T-cell (primary cell): ENCODE data around the gene PEX11G. TPM values are rescaled to one million over a fixed set of nuclear protein-coding genes. Genes with fewer than 3 reads are reported as not detected.

ENCODE experiments used
- ATAC-seq, 4 experiments: fragments of 200-7000 bp in 3 of 4; fragments of 150-1000 bp in 1 of 4; cut with Tn5 transposase; replicated peaks in 1 of 4; 1 replicate in 3 of 4; 2 replicates in 1 of 4; pipeline ENCODE4 v1.10.0; 2021; ENCODE audit warnings: moderate library complexity in 3 of 4, mild to moderate bottlenecking in 2 of 4, moderate number of reproducible peaks in 1 of 4
- CTCF ChIA-PET, 2 donors: fragments of 300-600 bp; sonication (Branson Sonifier 250); formaldehyde crosslinking; loops; one replicate each; lab custom pipeline; 2022; ENCODE audit warnings: antibody characterized with exemption in 2 of 2; lab: Charles Lee
- POLR2A ChIA-PET, 2 donors: fragments of 300-600 bp; sonication (Branson Sonifier 250); formaldehyde crosslinking; loops; one replicate each; lab custom pipeline; 2022; ENCODE audit warnings: antibody characterized with exemption in 2 of 2; lab: Charles Lee
- DNase-seq, 35 experiments: peaks; one replicate each; pipeline versions ENCODE4 v3.0.0 to v3.0.0-alpha.2; 2013 to 2023
- H3K27ac ChIP-seq: one replicate; pipeline ENCODE4 v1.5.1; 2013; ENCODE audit warnings: low read length
- H3K27me3 ChIP-seq, 2 experiments: replicated peaks in 1 of 2; 1 replicate in 1 of 2; 2 replicates in 1 of 2; pipeline versions ENCODE4 v1.6.1 to v1.7.0; 2013; ENCODE audit warnings: low read length in 1 of 2, mixed read lengths in 1 of 2; ENCODE audit not compliant: control insufficient read depth in 2 of 2, insufficient read depth in 2 of 2; ENCODE audit errors: extremely low read depth in 1 of 2
- H3K36me3 ChIP-seq, 2 donors: 1 replicate in 1 of 2; 2 replicates in 1 of 2; pipeline versions ENCODE4 v1.6.1 to v1.7.0; 2013; ENCODE audit warnings: low read length in 1 of 2; ENCODE audit not compliant: control insufficient read depth in 2 of 2, insufficient read depth in 1 of 2; ENCODE audit errors: extremely low read depth in 1 of 2
- H3K4me1 ChIP-seq, 2 experiments: 1 replicate in 1 of 2; 2 replicates in 1 of 2; pipeline versions ENCODE4 v1.6.1 to v1.7.0; 2013; ENCODE audit warnings: low read length in 2 of 2, mixed read lengths in 1 of 2; ENCODE audit not compliant: insufficient read depth in 2 of 2, control insufficient read depth in 1 of 2; ENCODE audit errors: extremely low read depth in 1 of 2
- H3K4me3 ChIP-seq, 2 donors: 1 replicate in 1 of 2; 2 replicates in 1 of 2; pipeline versions ENCODE4 v1.5.1 to v1.7.0; 2013; ENCODE audit warnings: mild to moderate bottlenecking in 2 of 2, low read length in 1 of 2, moderate library complexity in 1 of 2; ENCODE audit not compliant: control insufficient read depth in 1 of 2; ENCODE audit errors: extremely low read depth in 1 of 2
- H3K9me3 ChIP-seq: 2 replicates; pipeline ENCODE4 v1.7.0; 2013
- H3K27ac Mint-ChIP-seq, 2 donors: one replicate each; pipeline ENCODE4 v1.8.0; 2020 to 2021; ENCODE audit warnings: mild to moderate bottlenecking in 2 of 2, mixed read lengths in 2 of 2
- H3K27me3 Mint-ChIP-seq, 2 donors: one replicate each; pipeline ENCODE4 v1.8.0; 2021 to 2022; ENCODE audit warnings: mixed read lengths in 2 of 2
- H3K36me3 Mint-ChIP-seq: one replicate; pipeline ENCODE4 v1.8.0; 2021; ENCODE audit warnings: mixed read lengths
- H3K4me1 Mint-ChIP-seq, 3 donors: one replicate each; pipeline ENCODE4 v1.8.0; 2020 to 2022; ENCODE audit warnings: mixed read lengths in 3 of 3, mild to moderate bottlenecking in 1 of 3
- H3K4me3 Mint-ChIP-seq, 3 donors: one replicate each; pipeline ENCODE4 v1.8.0; 2020 to 2022; ENCODE audit warnings: mild to moderate bottlenecking in 3 of 3, mixed read lengths in 3 of 3, moderate library complexity in 3 of 3
- H3K9me3 Mint-ChIP-seq, 3 donors: one replicate each; pipeline ENCODE4 v1.8.0; 2020 to 2022; ENCODE audit warnings: mixed read lengths in 3 of 3
- WGBS: methylation state at CpG from one replicate; pipeline ENCODE4 v1.1.5; 2013; ENCODE audit warnings: missing lambda C conversion rate; ENCODE audit not compliant: insufficient coverage; 5-methylcytosine and 5-hydroxymethylcytosine counted together
- total RNA-seq, 35 experiments: library from RNA in 6 of 35; stranded (reverse) in 6 of 35; fragments of 120-200 nt in 1 of 35; gene quantifications; one replicate each; pipeline versions ENCODE4 v1.2.1 to v1.2.4 and lab custom pipeline; 2013 to 2026

PEX11G gene
- total RNA-seq, 5 donors from 2014 or later (not counting 1 experiment from before 2014, with no cell fraction given): 0.35 to 1.1 (median 0.67) TPM; not detected in 1

- no peak overlapping the region for H3K4me3 ChIP-seq
- H3K9me3 Mint-ChIP-seq: no peaks in the 10 kb centered on the region
- peaks cover 17% of the 10 kb centered on the region for H3K36me3 Mint-ChIP-seq
- 93% methylated on average over 5 of the region's 8 CpGs for WGBS
- no peak for DNase-seq
- no peaks in the 10 kb centered on the region for H3K27me3 Mint-ChIP-seq
- peaks cover 4 to 65% of the 10 kb centered on the region in 2 donors for H3K36me3 ChIP-seq
- no peak overlapping the region for H3K27ac Mint-ChIP-seq
- H3K4me1 ChIP-seq: peaks cover 0 to 35% of the 10 kb centered on the region in 2 experiments
- POLR2A ChIA-PET: no interaction called here
- H3K4me3 Mint-ChIP-seq: no peak overlapping the region
- no peaks in the 10 kb centered on the region for H3K9me3 ChIP-seq
- H3K27ac ChIP-seq: no peak overlapping the region
- CTCF ChIA-PET: interaction anchor here in 1 of 2 donors (0.6 kb wide), 1 partner anchor 361 kb away, joined by 5 read pairs; the partner anchor contains the start of gene ZNF557
- H3K27me3 ChIP-seq: no peaks in the 10 kb centered on the region
- H3K4me1 Mint-ChIP-seq: peaks cover 4 to 28% (median 25%) of the 10 kb centered on the region in 3 donors
- no peak for ATAC-seq
Observed at GRCh38 chr19:7429638-7430282, 59.1 kb downstream of the PEX11G start.

- Mint-ChIP-seq H3K27me3 (no peaks in the 10 kb centered on the region), H3K36me3 (peaks cover 17% of the 10 kb centered on the region), H3K4me1 (peaks cover 4 to 28% (median 25%) of the 10 kb centered on the region in 3 donors), H3K4me3 (no peak overlapping the region), H3K27ac (peak overlapping the region; percentile 52 to 72), H3K9me3 (no peaks in the 10 kb centered on the region)
- H3K36me3 ChIP-seq: peaks cover 4 to 63% of the 10 kb centered on the region in 2 donors
- H3K27ac ChIP-seq: no peak overlapping the region
- WGBS: 78% methylated on average over 20 of the region's 20 CpGs
- ChIA-PET POLR2A (no interaction called here), CTCF (no interaction called here)
- no peaks in the 10 kb centered on the region for H3K27me3 ChIP-seq
- peaks cover 0 to 35% of the 10 kb centered on the region in 2 experiments for H3K4me1 ChIP-seq
- no peaks in the 10 kb centered on the region for H3K9me3 ChIP-seq
- peak in 1 of 4 experiments; percentile 12 for ATAC-seq
- DNase-seq: peak in 1 of 35 experiments; percentile 21
- H3K4me3 ChIP-seq: no peak overlapping the region
Observed at GRCh38 chr19:7428651-7429113, 60.2 kb downstream of the PEX11G start.

- Mint-ChIP-seq H3K27ac (peak overlapping the region; percentile 67 to 73), H3K4me1 (peaks cover 4 to 28% (median 27%) of the 10 kb centered on the region in 3 donors), H3K4me3 (peak overlapping the region in 2 of 3 donors; percentile 4 to 42), H3K9me3 (no peaks in the 10 kb centered on the region), H3K27me3 (no peaks in the 10 kb centered on the region), H3K36me3 (peaks cover 20% of the 10 kb centered on the region)
- ChIA-PET CTCF (interaction anchor here in 1 of 2 donors (0.7 kb wide), 1 partner anchor 409 kb away, joined by 3 read pairs; no protein-coding TSS in a partner anchor), POLR2A (interaction anchor here in 1 of 2 donors (0.5 kb wide), 1 partner anchor 329 kb away, joined by 7 read pairs; no protein-coding TSS in a partner anchor)
- H3K4me3 ChIP-seq: no peak overlapping the region
- peaks cover 6 to 65% of the 10 kb centered on the region in 2 donors for H3K36me3 ChIP-seq
- H3K27me3 ChIP-seq: no peaks in the 10 kb centered on the region
- H3K27ac ChIP-seq: no peak overlapping the region
- 62% methylated on average over 4 of the region's 5 CpGs for WGBS
- ATAC-seq (no peak), DNase-seq (no peak)
- H3K9me3 ChIP-seq: no peaks in the 10 kb centered on the region
- H3K4me1 ChIP-seq: peaks cover 0 to 35% of the 10 kb centered on the region in 2 experiments
Observed at GRCh38 chr19:7427944-7428343, 60.9 kb downstream of the PEX11G start.

DNA sequence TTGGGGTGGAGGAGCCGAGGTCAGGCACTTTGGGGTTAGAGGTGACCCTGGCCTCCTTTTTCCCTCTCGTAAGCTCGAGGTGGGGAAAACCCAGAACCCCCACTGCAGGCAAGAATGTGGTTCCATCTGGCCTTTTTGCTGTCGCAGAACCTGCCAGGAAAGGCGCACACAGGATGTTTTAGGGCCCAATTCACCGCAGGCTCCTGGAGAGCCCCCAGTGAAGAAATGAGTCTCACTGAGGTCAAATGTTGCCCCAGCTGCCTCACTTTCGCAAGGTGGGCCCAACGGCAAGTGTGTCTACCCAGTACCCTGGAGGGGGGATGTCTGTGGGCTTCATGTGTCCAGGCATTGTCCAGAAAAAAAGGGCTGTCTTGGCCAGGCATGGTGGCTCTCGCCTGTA lies 61.8 kb downstream of the PEX11G start:
- Mint-ChIP-seq H3K36me3 (peaks cover 26% of the 10 kb centered on the region), H3K9me3 (no peaks in the 10 kb centered on the region), H3K27ac (peak overlapping the region; percentile 70 to 81), H3K27me3 (no peaks in the 10 kb centered on the region), H3K4me1 (peaks cover 6 to 28% (median 27%) of the 10 kb centered on the region in 3 donors), H3K4me3 (peak overlapping the region in 1 of 3 donors; percentile 13)
- no peak overlapping the region for H3K4me3 ChIP-seq
- H3K27me3 ChIP-seq: no peaks in the 10 kb centered on the region
- H3K27ac ChIP-seq: peak overlapping the region; percentile 16
- peaks cover 8 to 64% of the 10 kb centered on the region in 2 donors for H3K36me3 ChIP-seq
- peaks cover 0 to 35% of the 10 kb centered on the region in 2 experiments for H3K4me1 ChIP-seq
- ChIA-PET CTCF (no interaction called here), POLR2A (no interaction called here)
- H3K9me3 ChIP-seq: no peaks in the 10 kb centered on the region
- 54% methylated on average over 7 of the region's 9 CpGs for WGBS
- DNase-seq (peak in 20 of 35 experiments; percentile 2 to 55 (median 14)), ATAC-seq (peak in 1 of 4 experiments; percentile 28)

Other genes with a start within 250 kb of the PEX11G start
- gene INSR, start 194.6 kb downstream of the PEX11G start, total RNA-seq: 1 to 10 TPM; 2.4 to 3.8 (median 2.6) TPM
- 100 to 1,000 TPM; 111 to 145 (median 126) TPM for gene ARHGEF18, start 140.1 kb downstream of the PEX11G start, total RNA-seq
- 10 to 100 TPM in 1 of 5 donors, 1 to 10 TPM in 4; 4.3 to 10.3 (median 8.5) TPM for gene ZNF358, start 27.1 kb upstream of the PEX11G start, total RNA-seq
- 10 to 100 TPM; 13.0 to 16.7 (median 15.3) TPM for gene MCOLN1, start 33.6 kb upstream of the PEX11G start, total RNA-seq
- gene PNPLA6, start 46.7 kb upstream of the PEX11G start, total RNA-seq: 100 to 1,000 TPM in 3 of 5 donors, 10 to 100 TPM in 2; 88.4 to 158 (median 125) TPM
- 1 to 10 TPM in 2 of 5 donors, under 1 TPM in 3; 0.47 to 1.3 (median 0.51) TPM for gene CAMSAP3, start 106.8 kb upstream of the PEX11G start, total RNA-seq
- 10 to 100 TPM; 59.9 to 82.6 (median 78.1) TPM for gene XAB2, start 140.5 kb upstream of the PEX11G start, total RNA-seq
- 100 to 1,000 TPM; 105 to 139 (median 110) TPM for gene PET100, start 140.8 kb upstream of the PEX11G start, total RNA-seq
- 1 to 10 TPM; 1.6 to 8.9 (median 5.9) TPM for gene PCP2, start 144.7 kb upstream of the PEX11G start, total RNA-seq
- gene STXBP2, start 148.1 kb upstream of the PEX11G start, total RNA-seq: 100 to 1,000 TPM; 185 to 229 (median 228) TPM
- gene RETN, start 180.0 kb upstream of the PEX11G start, total RNA-seq: 1 to 10 TPM in 1 of 5 donors, not detected in 4; 1.6 TPM
- gene MCEMP1, start 188.1 kb upstream of the PEX11G start, total RNA-seq: under 1 TPM in 1 of 5 donors, not detected in 4; 0.26 TPM
- gene TRAPPC5, start 191.8 kb upstream of the PEX11G start, total RNA-seq: 10 to 100 TPM; 39.2 to 75.3 (median 69.4) TPM
- 1 to 10 TPM in 3 of 5 donors, under 1 TPM in 2; 0.90 to 2.5 (median 1.2) TPM for gene FCER2, start 213.1 kb upstream of the PEX11G start, total RNA-seq
- not detected for gene CLEC4G, start 243.1 kb upstream of the PEX11G start, total RNA-seq